Measurements from ENCODE around the gene BUB1B. TPM values are rescaled to one million over a fixed set of nuclear protein-coding genes. Genes with fewer than 3 reads are reported as not detected.

BUB1B gene
- total RNA-seq, 1 experiment from 2014 or later: 73.0 TPM

DNA sequence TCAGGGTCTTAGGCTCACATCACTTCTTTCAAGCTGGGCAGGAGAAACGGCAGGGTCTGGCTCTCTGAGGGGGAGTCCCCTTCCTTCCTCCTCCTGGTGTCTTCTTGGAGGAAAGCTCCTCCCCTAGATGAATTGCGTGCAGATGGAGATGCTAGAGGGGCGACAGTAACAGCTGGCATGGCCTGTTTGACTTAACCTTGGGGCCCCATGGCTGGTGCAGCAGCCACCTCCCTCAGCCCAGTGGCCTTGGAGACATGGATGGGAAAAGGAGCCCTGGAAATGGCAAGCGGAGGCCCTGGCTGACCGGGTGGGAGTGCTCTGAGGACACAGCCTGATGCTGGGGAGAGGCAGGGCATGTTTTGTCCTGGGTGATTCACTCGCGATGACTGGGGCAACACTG, 98.2 kb downstream of the BUB1B start:
- DNase-seq: no peak
- H2AFZ ChIP-seq (ENCODE audit: low read length): no peak overlapping the region
- H3K4me1 ChIP-seq (ENCODE audit: insufficient read depth, low read length): peaks cover 4% of the 10 kb centered on the region; the same call in 1 of the 2 replicates
- ChIA-PET POLR2A (ENCODE audit: unreplicated experiment) (no interaction called here), CTCF (no interaction called here)
- BruUV-seq (replicated peaks): no TSS peak
- no peaks in the 10 kb centered on the region for H3K9me3 ChIP-seq (ENCODE audit: low read length)
- TF ChIP-seq EZH2phosphoT487 (IDR thresholded peaks at IDR 0.05; ENCODE audit: borderline replicate concordance, low read length): no peak
- TF ChIP-seq, protein P1, sequence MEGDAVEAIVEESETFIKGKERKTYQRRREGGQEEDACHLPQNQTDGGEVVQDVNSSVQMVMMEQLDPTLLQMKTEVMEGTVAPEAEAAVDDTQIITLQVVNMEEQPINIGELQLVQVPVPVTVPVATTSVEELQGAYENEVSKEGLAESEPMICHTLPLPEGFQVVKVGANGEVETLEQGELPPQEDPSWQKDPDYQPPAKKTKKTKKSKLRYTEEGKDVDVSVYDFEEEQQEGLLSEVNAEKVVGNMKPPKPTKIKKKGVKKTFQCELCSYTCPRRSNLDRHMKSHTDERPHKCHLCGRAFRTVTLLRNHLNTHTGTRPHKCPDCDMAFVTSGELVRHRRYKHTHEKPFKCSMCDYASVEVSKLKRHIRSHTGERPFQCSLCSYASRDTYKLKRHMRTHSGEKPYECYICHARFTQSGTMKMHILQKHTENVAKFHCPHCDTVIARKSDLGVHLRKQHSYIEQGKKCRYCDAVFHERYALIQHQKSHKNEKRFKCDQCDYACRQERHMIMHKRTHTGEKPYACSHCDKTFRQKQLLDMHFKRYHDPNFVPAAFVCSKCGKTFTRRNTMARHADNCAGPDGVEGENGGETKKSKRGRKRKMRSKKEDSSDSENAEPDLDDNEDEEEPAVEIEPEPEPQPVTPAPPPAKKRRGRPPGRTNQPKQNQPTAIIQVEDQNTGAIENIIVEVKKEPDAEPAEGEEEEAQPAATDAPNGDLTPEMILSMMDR (conservative IDR thresholded peaks at IDR 0.05; ENCODE audit: low read depth, low read length): no peak
- no peak for TF ChIP-seq EZH2 (IDR thresholded peaks at IDR 0.05; ENCODE audit: low read length, unreplicated experiment)
- H3K4me3 ChIP-seq (ENCODE audit: low read length): no peak overlapping the region
- H3K79me2 ChIP-seq (ENCODE audit: low read length): peaks cover 9% of the 10 kb centered on the region; the same call in 1 of the 2 replicates
- no peaks in the 10 kb centered on the region for H3K36me3 ChIP-seq (ENCODE audit: low read depth, low read length)
- H3K27ac ChIP-seq (ENCODE audit: low read length): no peak overlapping the region
- no peaks in the 10 kb centered on the region for H4K20me1 ChIP-seq (ENCODE audit: low read length)
- intact Hi-C loops (cut with micrococcal nuclease): no loop called here
- no peak overlapping the region for H3K9ac ChIP-seq (ENCODE audit: low read length)
- H3K4me2 ChIP-seq (ENCODE audit: low read length): no peak overlapping the region
- no peaks in the 10 kb centered on the region for H3K9me2 ChIP-seq (replicated peaks; ENCODE audit: low read length)
- no peaks in the 10 kb centered on the region for H3F3A ChIP-seq (ENCODE audit: low read length, unreplicated experiment)
- no peak for ATAC-seq
- no peaks in the 10 kb centered on the region for H3K27me3 ChIP-seq (ENCODE audit: low read length)

DNA sequence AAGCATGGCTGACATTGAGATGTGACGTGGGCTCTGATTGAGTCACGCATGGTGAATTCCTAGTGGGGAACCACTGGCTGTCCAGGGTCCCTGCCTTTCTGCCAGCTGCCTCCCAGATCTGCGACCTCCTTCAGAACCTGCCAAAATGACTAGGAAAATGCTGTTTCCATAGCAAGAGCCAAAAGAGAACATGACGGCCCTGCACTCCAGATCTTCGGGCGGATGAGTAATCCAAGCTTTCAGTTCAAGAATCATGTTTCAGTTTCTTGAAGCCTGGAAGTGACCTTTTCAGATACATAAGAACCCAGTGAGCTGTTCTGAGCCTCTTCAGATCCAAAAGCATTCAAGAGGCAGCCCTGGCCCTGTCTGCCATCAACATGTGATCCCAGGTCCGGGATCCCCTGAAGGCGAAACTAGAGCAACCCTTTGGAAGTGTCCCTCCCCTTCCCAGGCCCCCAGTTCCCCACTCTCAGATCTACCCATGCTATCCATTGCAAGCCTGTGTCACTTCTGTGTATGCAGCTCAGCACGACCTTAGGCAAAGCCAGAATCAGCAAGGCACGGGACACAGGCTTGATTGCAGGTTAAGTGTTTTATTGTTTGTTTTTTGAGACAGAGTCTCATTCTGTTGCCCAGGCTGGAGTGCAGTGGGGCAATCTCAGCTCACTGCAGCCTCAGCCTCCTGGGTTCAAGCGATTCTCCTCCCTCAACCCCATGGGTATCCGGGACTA, 102.3 kb downstream of the BUB1B start:
- Histone ChIP-seq H3K79me2 (ENCODE audit: low read length) (no peaks in the 10 kb centered on the region), H3K4me3 (ENCODE audit: low read length) (no peak overlapping the region), H3K9ac (ENCODE audit: low read length) (no peak overlapping the region), H3F3A (ENCODE audit: low read length, unreplicated experiment) (no peaks in the 10 kb centered on the region), H3K27me3 (ENCODE audit: low read length) (no peaks in the 10 kb centered on the region), H2AFZ (ENCODE audit: low read length) (no peak overlapping the region), H3K4me2 (ENCODE audit: low read length) (no peak overlapping the region), H3K27ac (ENCODE audit: low read length) (no peak overlapping the region), H3K9me2 (replicated peaks; ENCODE audit: low read length) (no peaks in the 10 kb centered on the region), H3K9me3 (ENCODE audit: low read length) (no peaks in the 10 kb centered on the region), H4K20me1 (ENCODE audit: low read length) (no peaks in the 10 kb centered on the region), H3K4me1 (ENCODE audit: insufficient read depth, low read length) (peaks cover 21% of the 10 kb centered on the region), H3K36me3 (ENCODE audit: low read depth, low read length) (peaks cover under 1% of the 10 kb centered on the region; the same call in 1 of the 2 replicates)
- ChIA-PET CTCF (interaction anchor here (0.6 kb wide), 1 partner anchor 46 kb away, joined by 3 read pairs; no protein-coding TSS in a partner anchor), POLR2A (ENCODE audit: unreplicated experiment) (no interaction called here)
- no peak for ATAC-seq
- DNase-seq: no peak
- no peak for TF ChIP-seq EZH2 (IDR thresholded peaks at IDR 0.05; ENCODE audit: low read length, unreplicated experiment)
- TF ChIP-seq, protein P1 (conservative IDR thresholded peaks at IDR 0.05; ENCODE audit: low read depth, low read length): no peak
- no peak for TF ChIP-seq EZH2phosphoT487 (IDR thresholded peaks at IDR 0.05; ENCODE audit: borderline replicate concordance, low read length)
- intact Hi-C loops (cut with micrococcal nuclease): no loop called here
- BruUV-seq (replicated peaks): no TSS peak

Data from PC-3 (cell line).